ENCODE measurements around the gene OTUB2.

The OTUB2 gene

GRCh38 chr14:94056579-94057308, 30.6 kb downstream of the OTUB2 start:
- TF ChIP-seq, protein P1, sequence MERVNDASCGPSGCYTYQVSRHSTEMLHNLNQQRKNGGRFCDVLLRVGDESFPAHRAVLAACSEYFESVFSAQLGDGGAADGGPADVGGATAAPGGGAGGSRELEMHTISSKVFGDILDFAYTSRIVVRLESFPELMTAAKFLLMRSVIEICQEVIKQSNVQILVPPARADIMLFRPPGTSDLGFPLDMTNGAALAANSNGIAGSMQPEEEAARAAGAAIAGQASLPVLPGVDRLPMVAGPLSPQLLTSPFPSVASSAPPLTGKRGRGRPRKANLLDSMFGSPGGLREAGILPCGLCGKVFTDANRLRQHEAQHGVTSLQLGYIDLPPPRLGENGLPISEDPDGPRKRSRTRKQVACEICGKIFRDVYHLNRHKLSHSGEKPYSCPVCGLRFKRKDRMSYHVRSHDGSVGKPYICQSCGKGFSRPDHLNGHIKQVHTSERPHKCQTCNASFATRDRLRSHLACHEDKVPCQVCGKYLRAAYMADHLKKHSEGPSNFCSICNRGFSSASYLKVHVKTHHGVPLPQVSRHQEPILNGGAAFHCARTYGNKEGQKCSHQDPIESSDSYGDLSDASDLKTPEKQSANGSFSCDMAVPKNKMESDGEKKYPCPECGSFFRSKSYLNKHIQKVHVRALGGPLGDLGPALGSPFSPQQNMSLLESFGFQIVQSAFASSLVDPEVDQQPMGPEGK (CRISPR knock-in tag; IDR thresholded peaks at IDR 0.05; ENCODE audit: borderline replicate concordance), result no peak
- TF ChIP-seq CREB5 (CRISPR knock-in tag; IDR thresholded peaks at IDR 0.05; ENCODE audit: low read depth) (no peak), ZNF8 (CRISPR knock-in tag; IDR thresholded peaks at IDR 0.05) (no peak), SNAI2 (CRISPR knock-in tag; IDR thresholded peaks at IDR 0.05) (no peak), OSR1 (CRISPR knock-in tag; IDR thresholded peaks at IDR 0.05) (no peak), RARB (CRISPR knock-in tag; IDR thresholded peaks at IDR 0.05) (no peak), CSDC2 (CRISPR knock-in tag; IDR thresholded peaks at IDR 0.05) (no peak), ZFP30 (CRISPR knock-in tag; IDR thresholded peaks at IDR 0.05) (no peak), PPARA (CRISPR knock-in tag; IDR thresholded peaks at IDR 0.05; ENCODE audit: borderline replicate concordance) (no peak), ZNF70 (CRISPR knock-in tag; IDR thresholded peaks at IDR 0.05) (no peak), ZC3H10 (CRISPR knock-in tag; IDR thresholded peaks at IDR 0.05) (no peak), BACH2 (CRISPR knock-in tag; IDR thresholded peaks at IDR 0.05; ENCODE audit: borderline replicate concordance) (no peak), GLIS3 (CRISPR knock-in tag; IDR thresholded peaks at IDR 0.05) (no peak), ESRRG (CRISPR knock-in tag; IDR thresholded peaks at IDR 0.05) (no peak), ARNTL (CRISPR knock-in tag; IDR thresholded peaks at IDR 0.05; ENCODE audit: borderline replicate concordance, low read depth) (no peak), TCF4 (CRISPR knock-in tag; IDR thresholded peaks at IDR 0.05; ENCODE audit: borderline replicate concordance) (no peak)
- TF ChIP-seq, protein P2, sequence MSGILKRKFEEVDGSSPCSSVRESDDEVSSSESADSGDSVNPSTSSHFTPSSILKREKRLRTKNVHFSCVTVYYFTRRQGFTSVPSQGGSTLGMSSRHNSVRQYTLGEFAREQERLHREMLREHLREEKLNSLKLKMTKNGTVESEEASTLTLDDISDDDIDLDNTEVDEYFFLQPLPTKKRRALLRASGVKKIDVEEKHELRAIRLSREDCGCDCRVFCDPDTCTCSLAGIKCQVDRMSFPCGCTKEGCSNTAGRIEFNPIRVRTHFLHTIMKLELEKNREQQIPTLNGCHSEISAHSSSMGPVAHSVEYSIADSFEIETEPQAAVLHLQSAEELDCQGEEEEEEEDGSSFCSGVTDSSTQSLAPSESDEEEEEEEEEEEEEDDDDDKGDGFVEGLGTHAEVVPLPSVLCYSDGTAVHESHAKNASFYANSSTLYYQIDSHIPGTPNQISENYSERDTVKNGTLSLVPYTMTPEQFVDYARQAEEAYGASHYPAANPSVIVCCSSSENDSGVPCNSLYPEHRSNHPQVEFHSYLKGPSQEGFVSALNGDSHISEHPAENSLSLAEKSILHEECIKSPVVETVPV (CRISPR knock-in tag; IDR thresholded peaks at IDR 0.05), result no peak
- TF ChIP-seq, protein P3, sequence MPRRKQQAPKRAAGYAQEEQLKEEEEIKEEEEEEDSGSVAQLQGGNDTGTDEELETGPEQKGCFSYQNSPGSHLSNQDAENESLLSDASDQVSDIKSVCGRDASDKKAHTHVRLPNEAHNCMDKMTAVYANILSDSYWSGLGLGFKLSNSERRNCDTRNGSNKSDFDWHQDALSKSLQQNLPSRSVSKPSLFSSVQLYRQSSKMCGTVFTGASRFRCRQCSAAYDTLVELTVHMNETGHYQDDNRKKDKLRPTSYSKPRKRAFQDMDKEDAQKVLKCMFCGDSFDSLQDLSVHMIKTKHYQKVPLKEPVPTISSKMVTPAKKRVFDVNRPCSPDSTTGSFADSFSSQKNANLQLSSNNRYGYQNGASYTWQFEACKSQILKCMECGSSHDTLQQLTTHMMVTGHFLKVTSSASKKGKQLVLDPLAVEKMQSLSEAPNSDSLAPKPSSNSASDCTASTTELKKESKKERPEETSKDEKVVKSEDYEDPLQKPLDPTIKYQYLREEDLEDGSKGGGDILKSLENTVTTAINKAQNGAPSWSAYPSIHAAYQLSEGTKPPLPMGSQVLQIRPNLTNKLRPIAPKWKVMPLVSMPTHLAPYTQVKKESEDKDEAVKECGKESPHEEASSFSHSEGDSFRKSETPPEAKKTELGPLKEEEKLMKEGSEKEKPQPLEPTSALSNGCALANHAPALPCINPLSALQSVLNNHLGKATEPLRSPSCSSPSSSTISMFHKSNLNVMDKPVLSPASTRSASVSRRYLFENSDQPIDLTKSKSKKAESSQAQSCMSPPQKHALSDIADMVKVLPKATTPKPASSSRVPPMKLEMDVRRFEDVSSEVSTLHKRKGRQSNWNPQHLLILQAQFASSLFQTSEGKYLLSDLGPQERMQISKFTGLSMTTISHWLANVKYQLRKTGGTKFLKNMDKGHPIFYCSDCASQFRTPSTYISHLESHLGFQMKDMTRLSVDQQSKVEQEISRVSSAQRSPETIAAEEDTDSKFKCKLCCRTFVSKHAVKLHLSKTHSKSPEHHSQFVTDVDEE (CRISPR knock-in tag; IDR thresholded peaks at IDR 0.05), result no peak
- no peak for ATAC-seq

DNA sequence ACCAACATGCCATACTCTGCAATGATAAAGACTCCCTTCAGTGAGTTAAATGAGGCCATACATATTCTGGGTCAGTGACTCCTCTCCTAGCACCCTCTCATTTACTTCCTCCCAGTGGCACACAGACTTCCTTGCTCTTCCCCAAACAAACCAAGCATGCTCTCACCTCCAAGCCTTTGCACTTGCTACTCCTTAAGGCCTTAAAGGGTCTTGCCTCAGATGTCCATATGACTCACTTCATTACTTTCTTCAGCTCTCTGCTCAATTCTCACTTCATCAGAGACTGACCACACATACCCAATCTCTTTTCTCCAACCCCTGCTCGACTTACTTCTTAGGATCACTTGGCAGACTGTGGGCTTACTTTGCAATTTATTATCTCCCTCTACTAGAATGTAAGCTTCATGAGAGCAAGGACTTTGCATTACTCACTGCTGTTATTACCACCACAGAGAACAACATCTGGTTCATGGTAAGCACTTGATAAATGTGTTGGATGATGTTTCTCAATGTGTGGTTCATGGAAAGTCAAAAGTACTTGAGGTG, 32.1 kb downstream of the OTUB2 start:
- no peak for ATAC-seq
- TF ChIP-seq GLIS3 (CRISPR knock-in tag; IDR thresholded peaks at IDR 0.05), result no peak
- no peak for TF ChIP-seq CREB5 (CRISPR knock-in tag; IDR thresholded peaks at IDR 0.05; ENCODE audit: low read depth)
- no peak for TF ChIP-seq ZFP3 (CRISPR knock-in tag; IDR thresholded peaks at IDR 0.05)
- no peak for TF ChIP-seq RARB (CRISPR knock-in tag; IDR thresholded peaks at IDR 0.05)
- no peak for TF ChIP-seq ZNF565 (CRISPR knock-in tag; conservative IDR thresholded peaks at IDR 0.05; ENCODE audit: low read depth)
- no peak for TF ChIP-seq TOX (CRISPR knock-in tag; IDR thresholded peaks at IDR 0.05; ENCODE audit: borderline replicate concordance)
- TF ChIP-seq, protein P1 (CRISPR knock-in tag; IDR thresholded peaks at IDR 0.05; ENCODE audit: borderline replicate concordance), result no peak
- TF ChIP-seq ESRRG (CRISPR knock-in tag; IDR thresholded peaks at IDR 0.05), result no peak
- no peak for TF ChIP-seq ARNTL (CRISPR knock-in tag; IDR thresholded peaks at IDR 0.05; ENCODE audit: borderline replicate concordance, low read depth)
- no peak for TF ChIP-seq SNAI2 (CRISPR knock-in tag; IDR thresholded peaks at IDR 0.05)
- no peak for TF ChIP-seq BACH2 (CRISPR knock-in tag; IDR thresholded peaks at IDR 0.05; ENCODE audit: borderline replicate concordance)
